K562 (cell line): Measurements from ENCODE around the gene SP6. TPM values are rescaled to one million over a fixed set of nuclear protein-coding genes. Genes with fewer than 3 reads are reported as not detected.

ENCODE experiments used
- ATAC-seq: fragments of 200-7000 bp; cut with Tn5 transposase; 3 replicates; pipeline ENCODE4 v1.9.1; 2020; ENCODE audit warnings: moderate library complexity
- BruUV-seq: library from RNA; stranded (reverse); fragments of 400-500 nt; replicated peaks from 2 replicates; lab custom pipeline; 2021; lab: Mats Ljungman, UMichigan
- CTCF ChIA-PET: fragments of 300-600 bp; formaldehyde crosslinking; extraction: SDS; loops from one replicate; lab custom pipeline; 2021; ENCODE audit warnings: low intra/inter-chr PET ratio; lab: Yijun Ruan, JAX
- POLR2A ChIA-PET: fragments of 300-600, 350-650 bp; sonication (Branson Sonifier 250); formaldehyde crosslinking; extraction: SDS; loops from one replicate; lab custom pipeline; 2021; ENCODE audit warnings: antibody characterized with exemption, inconsistent platforms; lab: Yijun Ruan, JAX
- DNase-seq, 4 experiments: peaks; one replicate each; pipeline versions ENCODE4 v3.0.0 to v3.0.0-alpha.2; 2011 to 2018; ENCODE audit warnings: low spot score in 3 of 4, mixed read lengths in 3 of 4; ENCODE audit errors: extremely low read depth in 1 of 4
- FAIRE-seq: peaks from 2 replicates; lab custom pipeline; 2011; peaks lifted over from hg19 to GRCh38; lab: Jason Lieb, UNC
- H2AFZ ChIP-seq: 2 replicates; pipeline ENCODE4 v1.6.0; 2011; ENCODE audit warnings: low read depth, low read length, control low read depth, inconsistent platforms
- H3K27ac ChIP-seq: fragments of 200-600 bp; 3 replicates; pipeline ENCODE4 v1.8.0; 2011; ENCODE audit warnings: low read depth, mild to moderate bottlenecking, control low read depth, inconsistent platforms, low read length, moderate library complexity, mixed read lengths; ENCODE audit errors: extremely low read depth
- H3K27me3 ChIP-seq, 2 experiments: fragments of 300-600 bp in 1 of 2; 2 replicates in 1 of 2; 3 replicates in 1 of 2; pipeline versions ENCODE4 v1.6.0 to v1.8.0; 2011; ENCODE audit warnings: inconsistent platforms in 2 of 2, low read length in 2 of 2, mild to moderate bottlenecking in 1 of 2, mixed read lengths in 1 of 2, moderate library complexity in 1 of 2; ENCODE audit not compliant: control insufficient read depth in 2 of 2, insufficient read depth in 2 of 2
- H3K36me3 ChIP-seq: fragments of 300-600 bp; 3 replicates; pipeline ENCODE4 v1.8.0; 2011; ENCODE audit warnings: mild to moderate bottlenecking, low read length, inconsistent platforms; ENCODE audit not compliant: control insufficient read depth, insufficient read depth
- H3K4me1 ChIP-seq, 2 experiments: fragments of 200-600 bp in 1 of 2; replicated peaks in 1 of 2; 2 replicates in 1 of 2; 3 replicates in 1 of 2; pipeline versions ENCODE4 v1.5.1 to v1.8.0; 2011; ENCODE audit warnings: inconsistent platforms in 2 of 2, low read length in 2 of 2, mild to moderate bottlenecking in 1 of 2, mixed read lengths in 1 of 2, moderate library complexity in 1 of 2; ENCODE audit not compliant: control insufficient read depth in 2 of 2, insufficient read depth in 2 of 2
- H3K4me2 ChIP-seq: 2 replicates; pipeline ENCODE4 v1.6.1; 2011; ENCODE audit warnings: low read length, control low read depth, inconsistent platforms, mixed read lengths; ENCODE audit not compliant: insufficient read depth
- H3K4me3 ChIP-seq: fragments of 200-600 bp; sonication (generic), shearing (Covaris generic); 2 replicates; pipeline ENCODE4 v1.5.1; 2016; ENCODE audit warnings: control low read depth, inconsistent platforms
- H3K79me2 ChIP-seq: fragments of 200-600 bp; 3 replicates; pipeline ENCODE4 v1.8.0; 2011; ENCODE audit warnings: low read length, inconsistent platforms; ENCODE audit not compliant: control insufficient read depth, insufficient read depth
- H3K9ac ChIP-seq, 2 experiments: 2 replicates each; pipeline versions ENCODE4 v1.6.0 to v1.6.1; 2011; ENCODE audit warnings: low read depth in 2 of 2, low read length in 2 of 2, control low read depth in 1 of 2, inconsistent platforms in 1 of 2, mild to moderate bottlenecking in 1 of 2, mixed read lengths in 1 of 2; ENCODE audit not compliant: insufficient read depth in 1 of 2
- H3K9me1 ChIP-seq: one replicate; pipeline ENCODE4 v1.6.0; 2011; ENCODE audit warnings: inconsistent platforms, mild to moderate bottlenecking, low read length, moderate library complexity; ENCODE audit not compliant: control insufficient read depth, insufficient read depth
- H3K9me3 ChIP-seq: replicated peaks from 2 replicates; pipeline ENCODE4 v1.5.1; 2011; ENCODE audit warnings: low read depth, low read length, inconsistent platforms; ENCODE audit not compliant: control insufficient read depth, insufficient read depth
- H4K20me1 ChIP-seq: replicated peaks from 2 replicates; pipeline ENCODE4 v1.6.1; 2011; ENCODE audit warnings: low read length, inconsistent platforms, mixed read lengths; ENCODE audit not compliant: control insufficient read depth, insufficient read depth
- ELK1 ChIP-seq: sonication (generic); formaldehyde crosslinking; IDR thresholded peaks from 2 replicates; pipeline ENCODE4 v1.8.1; 2022; ENCODE audit warnings: missing genetic modification reagents
- GTF3C2 ChIP-seq: IDR thresholded peaks from 3 replicates; pipeline ENCODE4 v1.6.1; 2011; ENCODE audit warnings: borderline replicate concordance, mild to moderate bottlenecking, moderate library complexity; ENCODE audit not compliant: insufficient read length; ENCODE audit errors: extremely low read depth
- KLF16 ChIP-seq: IDR thresholded peaks from 2 replicates; pipeline ENCODE4 v1.6.1; 2016; ENCODE audit warnings: antibody characterized with exemption
- POLR3G ChIP-seq: IDR thresholded peaks from 2 replicates; pipeline ENCODE4 v1.6.1; 2011; ENCODE audit not compliant: insufficient read length, insufficient replicate concordance; ENCODE audit errors: extremely low read depth
- RBM14 ChIP-seq: fragments of 200-400 bp; formaldehyde crosslinking; IDR thresholded peaks from 2 replicates; pipeline ENCODE4 v1.6.1; 2018; ENCODE audit warnings: low read depth, mild to moderate bottlenecking, low read length, moderate library complexity, borderline replicate concordance; ENCODE audit not compliant: insufficient read depth
- SIX5 ChIP-seq, 2 experiments: IDR thresholded peaks; 2 replicates each; pipeline ENCODE4 v1.6.1; 2011; ENCODE audit warnings: low read length in 2 of 2, borderline replicate concordance in 1 of 2, low read depth in 1 of 2, mild to moderate bottlenecking in 1 of 2, moderate library complexity in 1 of 2; ENCODE audit not compliant: insufficient read depth in 1 of 2
- SMARCA5 ChIP-seq: fragments of 450-650 bp; IDR thresholded peaks from 2 replicates; pipeline ENCODE4 v1.6.1; 2016
- TAF9B ChIP-seq: fragments of 450-650 bp; IDR thresholded peaks from 2 replicates; pipeline ENCODE4 v1.6.1; 2018; ENCODE audit warnings: mild to moderate bottlenecking; ENCODE audit not compliant: partially characterized antibody
- ZNF143 ChIP-seq: sonication (generic); formaldehyde crosslinking; IDR thresholded peaks from 2 replicates; pipeline ENCODE4 v1.9.0; 2022; ENCODE audit warnings: mild to moderate bottlenecking, missing genetic modification reagents
- ZNF584 ChIP-seq: fragments of 200-800 bp; sonication (Bioruptor generic); IDR thresholded peaks from 2 replicates; pipeline ENCODE4 v1.6.1; 2016; ENCODE audit warnings: low read depth, mild to moderate bottlenecking, missing genetic modification characterization, missing compliant biosample characterization
- WGBS: fragments of 100-300 bp; shearing (Covaris generic); methylation state at CpG from one replicate; pipeline ENCODE4 v1.1.6; 2016; ENCODE audit warnings: low coverage, mixed read lengths; ENCODE audit not compliant: insufficient coverage; ENCODE audit errors: missing lambda C conversion rate; 5-methylcytosine and 5-hydroxymethylcytosine counted together
- in situ Hi-C: fragments of 300-500 bp; cut with MboI; formaldehyde crosslinking; loops from 4 replicates; pipeline ENCODE4 v1.15.0; 2018; ENCODE audit warnings: inconsistent platforms, mixed read lengths
- intact Hi-C: fragments of 100-400 bp; cut with micrococcal nuclease; formaldehyde crosslinking; loops from 2 replicates; pipeline ENCODE4 v1.14.2; 2022
- polyA plus RNA-seq, 8 experiments: library from polyadenylated mRNA; depleted of rRNA in 4 of 8; stranded (reverse) in 5 of 8; unstranded in 3 of 8; fragments of >200 nt; fragmentation: Nextera tagmentation in 2 of 8; fragmentation: Illumina TruSeq in 1 of 8; extraction: Ambion mirVana in 2 of 8; extraction: Trizol in 1 of 8; gene quantifications; 2 replicates each; pipeline versions ENCODE4 v1.2.1 to v1.2.3, GENCODE V29; 2011 to 2014; ENCODE audit warnings: inconsistent platforms in 1 of 8, missing spikeins in 1 of 8
- total RNA-seq, 7 experiments: library from RNA; depleted of rRNA in 6 of 7; stranded (reverse); fragments of >200 nt in 6 of 7; fragmentation: Illumina TruSeq in 2 of 7; extraction: Trizol in 2 of 7; gene quantifications; 2 replicates each; pipeline versions ENCODE4 v1.2.1 to v1.2.3, GENCODE V29; 2011 to 2021; ENCODE audit warnings: low replicate concordance in 1 of 7

The SP6 gene
- total and polyA plus RNA-seq, 9 of the 15 experiments (the other 6 are each of a cell fraction or from before 2014, with no cell fraction given): 0.11 to 7.9 (median 2.2) TPM

DNA sequence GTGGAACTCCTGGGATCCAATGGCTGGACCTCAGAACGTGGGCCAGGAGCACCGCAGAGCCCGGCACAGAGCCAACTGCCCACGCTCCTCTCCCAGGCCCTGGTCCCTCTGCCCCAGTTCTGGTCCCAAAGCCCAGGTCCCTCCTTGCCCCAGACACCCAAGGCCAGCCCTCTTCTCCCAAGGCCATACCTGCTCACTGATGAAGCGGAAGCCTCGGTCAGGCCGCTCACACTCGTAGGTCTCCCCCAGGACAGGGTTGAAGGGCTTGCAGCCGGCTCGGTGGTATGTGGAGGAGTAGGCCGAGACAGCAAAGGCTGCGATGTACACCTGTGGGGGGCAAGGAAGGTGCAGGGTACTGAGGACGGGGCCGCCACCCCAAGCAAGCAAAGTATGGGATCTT, 37.9 kb downstream of the SP6 start:
- Histone ChIP-seq H3K4me1 (peaks cover 22 to 39% of the 10 kb centered on the region in 2 experiments), H2AFZ (no peak overlapping the region), H3K9me3 (no peaks in the 10 kb centered on the region), H3K4me3 (no peak overlapping the region), H3K4me2 (no peak overlapping the region), H3K27ac (no peak overlapping the region), H3K36me3 (peaks cover 48% of the 10 kb centered on the region; the same call in 2 of the 3 replicates), H3K27me3 (no peaks in the 10 kb centered on the region), H3K9ac (no peak overlapping the region), H4K20me1 (no peaks in the 10 kb centered on the region), H3K9me1 (peaks cover 6% of the 10 kb centered on the region), H3K79me2 (no peaks in the 10 kb centered on the region)
- intact Hi-C loops (no loop called here), in situ Hi-C loops (no loop called here)
- POLR2A ChIA-PET: interaction anchor here (0.6 to 0.9 kb wide), 2 partner anchors 15 to 18 kb away, joined by 3 to 4 read pairs; partner anchors contain the start of genes LRRC46 and MRPL10
- ATAC-seq (no peak), DNase-seq (no peak), FAIRE-seq (no peak)
- WGBS: 89% methylated on average over 10 of the region's 14 CpGs
- CTCF ChIA-PET: no interaction called here
- TF ChIP-seq SIX5 (IDR thresholded peaks at IDR 0.05; ENCODE audit: borderline replicate concordance in 1 of 2, insufficient read depth in 1 of 2, low read depth in 1 of 2, low read length in 2 of 2): no peak
- no peak for TF ChIP-seq TAF9B
- no peak for TF ChIP-seq POLR3G
- TF ChIP-seq SMARCA5: no peak
- TF ChIP-seq ELK1 (CRISPR knock-in tag): no peak
- TF ChIP-seq RBM14: no peak
- no peak for TF ChIP-seq KLF16
- no peak for TF ChIP-seq ZNF143
- TF ChIP-seq ZNF584 (CRISPR knock-in tag): no peak
- TF ChIP-seq GTF3C2: no peak
- no TSS peak for BruUV-seq
